PFSK-1 (cell line): ENCODE data around the gene SUPT16H.

Experiments
- POLR2AphosphoS5 ChIP-seq: IDR thresholded peaks from 2 replicates; pipeline ENCODE4 v1.6.1; 2012; ENCODE audit warnings: low read depth, mild to moderate bottlenecking, control low read depth, low read length, moderate library complexity
- SIN3A ChIP-seq: IDR thresholded peaks from 2 replicates; pipeline ENCODE4 v1.6.1; 2012; ENCODE audit warnings: mild to moderate bottlenecking, low read length, moderate library complexity, borderline replicate concordance; ENCODE audit not compliant: insufficient read depth

DNA sequence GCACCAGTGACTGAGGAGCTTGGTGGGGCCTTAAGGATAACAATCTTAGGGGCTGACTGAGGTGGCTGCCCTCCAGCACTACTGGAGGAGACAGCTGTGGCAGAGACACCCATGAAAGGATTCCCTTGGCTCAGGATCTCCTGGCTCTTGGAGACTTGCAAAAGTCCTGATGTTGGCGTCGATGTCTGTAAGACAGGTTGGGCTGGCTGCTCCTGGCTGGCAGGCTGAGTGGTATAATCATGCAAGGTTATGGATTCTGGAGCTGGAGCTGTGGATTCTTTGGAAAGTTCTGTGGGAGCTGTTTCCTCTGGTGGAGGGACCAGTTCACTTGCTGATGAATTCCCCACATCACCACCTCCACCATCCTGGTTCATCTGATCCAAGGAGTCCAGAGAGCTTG, 47.3 kb upstream of the SUPT16H start:
- TF ChIP-seq POLR2AphosphoS5 (no peak), SIN3A (no peak)
